K562 (cell line): ENCODE data around the gene ID2. TPM values are rescaled to one million over a fixed set of nuclear protein-coding genes. Genes with fewer than 3 reads are reported as not detected.

Experiments
- CREB1 ChIP-seq, 2 experiments: sonication (generic) in 1 of 2; formaldehyde crosslinking in 1 of 2; IDR thresholded peaks; 2 replicates each; pipeline versions ENCODE4 v1.6.1 to v1.8.0; 2012 to 2022; ENCODE audit warnings: inconsistent platforms in 1 of 2, mild to moderate bottlenecking in 1 of 2, missing genetic modification reagents in 1 of 2, moderate library complexity in 1 of 2
- E2F4 ChIP-seq: sonication (generic); formaldehyde crosslinking; IDR thresholded peaks from 2 replicates; pipeline ENCODE4 v1.8.0; 2022; ENCODE audit warnings: mild to moderate bottlenecking, low read depth, missing genetic modification reagents
- JUN ChIP-seq, 2 experiments: sonication (generic) in 1 of 2; formaldehyde crosslinking in 1 of 2; IDR thresholded peaks; 2 replicates each; pipeline versions ENCODE4 v1.6.1 to v1.8.0; 2012 to 2022; ENCODE audit warnings: borderline replicate concordance in 2 of 2, mild to moderate bottlenecking in 2 of 2, improper control_type of control experiment in 1 of 2, low read depth in 1 of 2, low read length in 1 of 2, missing genetic modification reagents in 1 of 2
- MCM3 ChIP-seq: fragments of 450-650 bp; IDR thresholded peaks from 2 replicates; pipeline ENCODE4 v1.6.1; 2016
- NR2C1 ChIP-seq, 2 experiments: fragments of 450-650 bp; IDR thresholded peaks; 2 replicates each; pipeline ENCODE4 v1.6.1; 2017; ENCODE audit warnings: mild to moderate bottlenecking in 2 of 2, antibody characterized with exemption in 1 of 2, inconsistent platforms in 1 of 2, missing compliant biosample characterization in 1 of 2, missing genetic modification characterization in 1 of 2
- PBX2 ChIP-seq, 2 experiments: IDR thresholded peaks in 1 of 2; conservative IDR thresholded peaks in 1 of 2; 2 replicates each; pipeline ENCODE4 v1.6.1; 2016; ENCODE audit warnings: low read depth in 2 of 2, mild to moderate bottlenecking in 1 of 2, missing compliant biosample characterization in 1 of 2, missing genetic modification characterization in 1 of 2, moderate library complexity in 1 of 2
- SMARCE1 ChIP-seq: fragments of 450-650 bp; IDR thresholded peaks from 2 replicates; pipeline ENCODE4 v1.7.1; 2016; ENCODE audit warnings: mild to moderate bottlenecking
- U2AF2 ChIP-seq: fragments of 200-400 bp; formaldehyde crosslinking; optimal IDR thresholded peaks from 2 replicates; pipeline ENCODE3; 2017; ENCODE audit warnings: low read depth, mild to moderate bottlenecking, low read length
- XRCC4 ChIP-seq: IDR thresholded peaks from one replicate; pipeline ENCODE4 v1.6.1; 2011; ENCODE audit not compliant: insufficient read depth, insufficient read length; ENCODE audit errors: extremely low read depth
- ZKSCAN3 ChIP-seq: fragments of 250-450 bp; sonication (Bioruptor Pico); IDR thresholded peaks from 2 replicates; pipeline ENCODE4 v1.4.0; 2020
- ZNF407 ChIP-seq: fragments of 450-650 bp; IDR thresholded peaks from 2 replicates; pipeline ENCODE4 v1.6.1; 2016; ENCODE audit warnings: low read depth
- ZNF77 ChIP-seq: fragments of 250-450 bp; sonication (Bioruptor Pico); IDR thresholded peaks from 2 replicates; pipeline ENCODE4 v1.5.0; 2020
- polyA plus RNA-seq, 8 experiments: library from polyadenylated mRNA; depleted of rRNA in 4 of 8; stranded (reverse) in 5 of 8; unstranded in 3 of 8; fragments of >200 nt; fragmentation: Nextera tagmentation in 2 of 8; fragmentation: Illumina TruSeq in 1 of 8; extraction: Ambion mirVana in 2 of 8; extraction: Trizol in 1 of 8; gene quantifications; 2 replicates each; pipeline versions ENCODE4 v1.2.1 to v1.2.3, GENCODE V29; 2011 to 2014; ENCODE audit warnings: inconsistent platforms in 1 of 8, missing spikeins in 1 of 8
- total RNA-seq, 7 experiments: library from RNA; depleted of rRNA in 6 of 7; stranded (reverse); fragments of >200 nt in 6 of 7; fragmentation: Illumina TruSeq in 2 of 7; extraction: Trizol in 2 of 7; gene quantifications; 2 replicates each; pipeline versions ENCODE4 v1.2.1 to v1.2.3, GENCODE V29; 2011 to 2021; ENCODE audit warnings: low replicate concordance in 1 of 7

Gene ID2
- total and polyA plus RNA-seq, 9 of the 15 experiments (the other 6 are each of a cell fraction or from before 2014, with no cell fraction given), result 8.0 to 35.7 (median 16.6) TPM

GRCh38 chr2:8684878-8685696 lies 3.2 kb downstream of the ID2 start (continued):
- TF ChIP-seq E2F4 (CRISPR knock-in tag), result 0 out of 2 replicates have a peak, but pooled peaks have one; percentile 22
- TF ChIP-seq PBX2 (CRISPR knock-in tag; IDR thresholded peaks at IDR 0.05; ENCODE audit: low read depth), result no peak
- TF ChIP-seq PBX2 (tag; conservative IDR thresholded peaks at IDR 0.05; ENCODE audit: low read depth), result no peak
- no peak for TF ChIP-seq SMARCE1
- TF ChIP-seq ZNF407, result no peak
- TF ChIP-seq MCM3, result no peak
- TF ChIP-seq ZKSCAN3 (CRISPR knock-in tag), result no peak
- no peak for TF ChIP-seq ZNF77 (CRISPR knock-in tag)
- TF ChIP-seq NR2C1 (IDR thresholded peaks at IDR 0.05), result no peak
- TF ChIP-seq NR2C1 (tag; IDR thresholded peaks at IDR 0.05), result no peak
- no peak for TF ChIP-seq CREB1 (IDR thresholded peaks at IDR 0.05)
- TF ChIP-seq CREB1 (CRISPR knock-in tag; IDR thresholded peaks at IDR 0.05), result no peak
- TF ChIP-seq U2AF2, result no peak
- no peak for TF ChIP-seq XRCC4
- TF ChIP-seq JUN (IDR thresholded peaks at IDR 0.05; ENCODE audit: borderline replicate concordance, low read depth, low read length), result no peak
- no peak for TF ChIP-seq JUN (CRISPR knock-in tag; IDR thresholded peaks at IDR 0.05; ENCODE audit: borderline replicate concordance)
